ENCODE results near the gene CGREF1. TPM values are rescaled to one million over a fixed set of nuclear protein-coding genes. Genes with fewer than 3 reads are reported as not detected.
"Not testable (repeated sequence)": the region's sequence is repeated elsewhere in the genome, so short reads cannot be mapped to it uniquely, and the experiment has no call there.

CGREF1 gene
- total and polyA plus RNA-seq, 3 donors from 2014 or later = 6.6 to 11.1 (median 7.4) TPM

GRCh38 chr2:27117995-27118524 lies 868 bp downstream of the CGREF1 start:
- intact Hi-C loops (cut with DNase I; ENCODE audit: low total_unique reads) = no loop called here
- no peak for DNase-seq
- peaks cover 4% of the 10 kb centered on the region for H3K4me1 ChIP-seq
- no peaks in the 10 kb centered on the region for H3K9me3 ChIP-seq
- WGBS, 2 donors = 19 to 42% methylated on average over 3 to 14 of the region's 14 CpGs
- H3K27me3 ChIP-seq = no peaks in the 10 kb centered on the region
- no peak overlapping the region for H3K27ac ChIP-seq
- peak overlapping the region; percentile 39 to 56 for H3K4me3 ChIP-seq
- H3K36me3 ChIP-seq (ENCODE audit: low read depth, missing control alignments) = no peaks in the 10 kb centered on the region
- TF ChIP-seq CTCF (IDR thresholded peaks at IDR 0.05) = no peak
- no peak for TF ChIP-seq POLR2A (IDR thresholded peaks at IDR 0.05)

DNA sequence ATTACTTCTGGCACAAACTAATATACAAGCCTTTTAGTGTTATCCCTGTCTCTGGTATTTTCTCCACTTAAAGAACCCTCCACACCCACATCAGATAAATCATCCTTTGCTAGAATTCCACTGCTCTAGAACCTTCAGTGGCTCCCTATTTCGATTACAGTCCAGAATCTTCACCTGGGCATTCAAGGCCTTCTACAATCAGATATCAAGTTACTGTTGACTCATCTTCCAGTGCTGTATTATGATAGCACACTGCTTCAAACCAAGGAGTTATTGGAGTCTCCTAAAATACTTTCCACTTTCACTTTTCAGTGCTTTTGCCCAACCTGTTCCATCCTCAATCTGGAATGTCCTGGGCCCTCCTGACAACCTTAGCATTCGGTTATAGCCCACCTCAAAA lies 3.4 kb downstream of the CGREF1 start:
- Histone ChIP-seq H3K27me3 (no peaks in the 10 kb centered on the region), H3K27ac (no peak overlapping the region), H3K9me3 (no peaks in the 10 kb centered on the region), H3K4me1 (no peaks in the 10 kb centered on the region), H3K36me3 (ENCODE audit: low read depth, missing control alignments) (no peaks in the 10 kb centered on the region), H3K4me3 (no peak overlapping the region)
- WGBS, 2 donors = 80 to 91% methylated on average over 2 of the region's 2 CpGs
- no peak for DNase-seq
- intact Hi-C loops (cut with DNase I; ENCODE audit: low total_unique reads) = no loop called here
- no peak for TF ChIP-seq CTCF (IDR thresholded peaks at IDR 0.05)
- TF ChIP-seq POLR2A (IDR thresholded peaks at IDR 0.05) = no peak

GRCh38 chr2:27111392-27112078 lies 7.4 kb downstream of the CGREF1 start:
- intact Hi-C loops (cut with DNase I; ENCODE audit: low total_unique reads); H3K27me3 ChIP-seq: not testable (repeated sequence)
- 51 to 55% methylated on average over 18 to 49 of the region's 49 CpGs for WGBS, 2 donors

GRCh38 chr2:27110603-27111352 lies 8.2 kb downstream of the CGREF1 start:
- H3K4me3 ChIP-seq = peak overlapping the region; percentile 26 to 27
- H3K9me3 ChIP-seq; intact Hi-C loops (cut with DNase I; ENCODE audit: low total_unique reads): not testable (repeated sequence)

More at GRCh38 chr2:27111392-27112078, 7.4 kb downstream of the CGREF1 start:
- H3K27ac ChIP-seq; H3K9me3 ChIP-seq; DNase-seq; H3K36me3 ChIP-seq (ENCODE audit: low read depth, missing control alignments); H3K4me1 ChIP-seq: not testable (repeated sequence)
- H3K4me3 ChIP-seq = peak overlapping the region; percentile 26 to 27

GRCh38 chr2:27109083-27109482 lies 9.8 kb downstream of the CGREF1 start:
- H3K9me3 ChIP-seq = no peaks in the 10 kb centered on the region
- TF ChIP-seq POLR2A (IDR thresholded peaks at IDR 0.05) (no peak), CTCF (IDR thresholded peaks at IDR 0.05) (no peak)
- H3K4me1 ChIP-seq = peaks cover 7% of the 10 kb centered on the region
- no peak overlapping the region for H3K4me3 ChIP-seq
- no peak overlapping the region for H3K27ac ChIP-seq
- no peaks in the 10 kb centered on the region for H3K36me3 ChIP-seq (ENCODE audit: low read depth, missing control alignments)
- intact Hi-C loops (cut with DNase I; ENCODE audit: low total_unique reads) = no loop called here
- no peaks in the 10 kb centered on the region for H3K27me3 ChIP-seq
- DNase-seq = no peak
- 89 to 90% methylated on average over 3 of the region's 3 CpGs for WGBS, 2 donors

More at GRCh38 chr2:27110603-27111352, 8.2 kb downstream of the CGREF1 start:
- not testable (repeated sequence) for H3K36me3 ChIP-seq (ENCODE audit: low read depth, missing control alignments); H3K27me3 ChIP-seq; H3K4me1 ChIP-seq; H3K27ac ChIP-seq
- DNase-seq = peak; percentile 64
- 57 to 70% methylated on average over 24 of the region's 24 CpGs for WGBS, 2 donors
